DMS53 treated with DMSO at 0.1 percent for 48 hours (cell line): ENCODE data around the gene RHO.

Experiments used
- DNase-seq: peaks from one replicate; lab custom pipeline; 2025; ENCODE audit not compliant: unreplicated experiment; lab: John Stamatoyannopoulos, UW

RHO gene

GRCh38 chr3:129575233-129575996, 47.0 kb downstream of the RHO start:
- no peak for DNase-seq

- no peak for DNase-seq
Measured at GRCh38 chr3:129575997-129576384, 47.6 kb downstream of the RHO start.

GRCh38 chr3:129576514-129577352, 48.3 kb downstream of the RHO start:
- peak; percentile 81 for DNase-seq

- DNase-seq, result no peak
Measured at GRCh38 chr3:129577366-129577765, 48.9 kb downstream of the RHO start.

- no peak for DNase-seq
Measured at GRCh38 chr3:129577925-129578786, 49.7 kb downstream of the RHO start.

- DNase-seq, result no peak
Measured at GRCh38 chr3:129579991-129580390, 51.6 kb downstream of the RHO start.

GRCh38 chr3:129581623-129582022, 53.2 kb downstream of the RHO start:
- no peak for DNase-seq

GRCh38 chr3:129582799-129583198, 54.4 kb downstream of the RHO start:
- no peak for DNase-seq

GRCh38 chr3:129583289-129583688, 54.9 kb downstream of the RHO start:
- no peak for DNase-seq

GRCh38 chr3:129584631-129585030, 56.2 kb downstream of the RHO start:
- no peak for DNase-seq
